Progenitor cell of endocrine pancreas (in vitro differentiated cells): ENCODE measurements around the gene EIF1. TPM values are rescaled to one million over a fixed set of nuclear protein-coding genes. Genes with fewer than 3 reads are reported as not detected.
A peak's percentile ranks its signal among the peaks of the same experiment; 100 is the strongest.

Experiments
- DNase-seq: peaks from one replicate; pipeline ENCODE4 v3.0.0; 2021; ENCODE audit warnings: low spot score; ENCODE audit not compliant: unreplicated experiment
- H3K27ac Mint-ChIP-seq: 2 replicates; pipeline ENCODE4 v1.8.0; 2021; ENCODE audit warnings: mild to moderate bottlenecking, moderate library complexity, mixed read lengths
- H3K27me3 Mint-ChIP-seq: 2 replicates; pipeline ENCODE4 v1.8.0; 2021; ENCODE audit warnings: mixed read lengths
- H3K36me3 Mint-ChIP-seq: 2 replicates; pipeline ENCODE4 v1.8.0; 2022; ENCODE audit warnings: mixed read lengths; ENCODE audit not compliant: insufficient read depth
- H3K4me1 Mint-ChIP-seq: 2 replicates; pipeline ENCODE4 v1.8.0; 2021; ENCODE audit warnings: low read depth, mixed read lengths
- H3K4me3 Mint-ChIP-seq: 2 replicates; pipeline ENCODE4 v1.8.0; 2021; ENCODE audit warnings: low read depth, mild to moderate bottlenecking, moderate library complexity, mixed read lengths
- H3K9me3 Mint-ChIP-seq: 2 replicates; pipeline ENCODE4 v1.8.0; 2021; ENCODE audit warnings: low read depth, mixed read lengths
- total RNA-seq: library from RNA; stranded (reverse); gene quantifications from 2 replicates; pipeline ENCODE4 v1.2.1, GENCODE V29; 2021
- TF ChIP-seq, protein P1 (sequence below): fragments of 200-600 bp; sonication (generic); IDR thresholded peaks from one replicate; pipeline ENCODE4 v1.5.0; 2021; ENCODE audit warnings: antibody characterized with exemption, mild to moderate bottlenecking; ENCODE audit not compliant: unreplicated experiment

EIF1 gene
- total RNA-seq, 1 donor from 2014 or later = 622 TPM

DNA sequence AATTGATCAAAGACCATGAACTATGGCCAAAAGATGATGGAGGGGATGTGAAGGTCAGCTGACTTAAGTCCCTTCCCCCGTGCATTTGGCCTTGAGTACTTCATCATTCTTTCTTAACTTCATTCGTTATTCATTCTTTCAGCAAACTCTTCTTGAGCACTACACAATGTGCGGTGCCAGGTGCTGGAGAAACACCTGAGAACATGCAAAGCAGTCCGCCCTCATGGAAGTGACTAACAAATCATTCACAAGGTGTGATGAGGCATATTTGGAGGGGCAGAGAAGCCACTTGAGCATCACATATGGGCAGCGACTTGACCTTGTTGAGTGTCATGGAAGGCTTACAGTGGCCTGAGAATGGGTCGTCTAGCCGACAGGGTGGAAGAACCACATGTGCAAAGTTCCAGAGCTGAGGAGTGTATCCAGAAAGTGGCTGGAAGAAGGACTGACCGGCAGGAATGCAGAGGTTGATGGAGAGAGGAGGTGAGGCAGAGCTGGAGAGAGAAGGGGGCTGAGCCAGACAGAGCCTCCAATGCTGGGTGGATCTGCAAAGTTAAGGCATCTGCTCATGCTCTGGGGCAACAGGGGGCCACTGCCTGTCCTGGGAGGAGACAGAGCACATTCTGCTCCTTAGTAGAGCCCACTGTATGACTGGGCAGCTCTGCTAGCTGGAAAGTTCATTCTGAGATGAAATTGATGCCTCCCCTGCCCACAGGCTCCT lies 25.1 kb upstream of the EIF1 start:
- Mint-ChIP-seq H3K4me1 (peaks cover 16% of the 10 kb centered on the region), H3K9me3 (no peaks in the 10 kb centered on the region), H3K27me3 (peaks cover 8% of the 10 kb centered on the region), H3K4me3 (no peak overlapping the region), H3K27ac (no peak overlapping the region), H3K36me3 (no peaks in the 10 kb centered on the region)
- TF ChIP-seq, protein P1, sequence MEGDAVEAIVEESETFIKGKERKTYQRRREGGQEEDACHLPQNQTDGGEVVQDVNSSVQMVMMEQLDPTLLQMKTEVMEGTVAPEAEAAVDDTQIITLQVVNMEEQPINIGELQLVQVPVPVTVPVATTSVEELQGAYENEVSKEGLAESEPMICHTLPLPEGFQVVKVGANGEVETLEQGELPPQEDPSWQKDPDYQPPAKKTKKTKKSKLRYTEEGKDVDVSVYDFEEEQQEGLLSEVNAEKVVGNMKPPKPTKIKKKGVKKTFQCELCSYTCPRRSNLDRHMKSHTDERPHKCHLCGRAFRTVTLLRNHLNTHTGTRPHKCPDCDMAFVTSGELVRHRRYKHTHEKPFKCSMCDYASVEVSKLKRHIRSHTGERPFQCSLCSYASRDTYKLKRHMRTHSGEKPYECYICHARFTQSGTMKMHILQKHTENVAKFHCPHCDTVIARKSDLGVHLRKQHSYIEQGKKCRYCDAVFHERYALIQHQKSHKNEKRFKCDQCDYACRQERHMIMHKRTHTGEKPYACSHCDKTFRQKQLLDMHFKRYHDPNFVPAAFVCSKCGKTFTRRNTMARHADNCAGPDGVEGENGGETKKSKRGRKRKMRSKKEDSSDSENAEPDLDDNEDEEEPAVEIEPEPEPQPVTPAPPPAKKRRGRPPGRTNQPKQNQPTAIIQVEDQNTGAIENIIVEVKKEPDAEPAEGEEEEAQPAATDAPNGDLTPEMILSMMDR = no peak
- DNase-seq = no peak

DNA sequence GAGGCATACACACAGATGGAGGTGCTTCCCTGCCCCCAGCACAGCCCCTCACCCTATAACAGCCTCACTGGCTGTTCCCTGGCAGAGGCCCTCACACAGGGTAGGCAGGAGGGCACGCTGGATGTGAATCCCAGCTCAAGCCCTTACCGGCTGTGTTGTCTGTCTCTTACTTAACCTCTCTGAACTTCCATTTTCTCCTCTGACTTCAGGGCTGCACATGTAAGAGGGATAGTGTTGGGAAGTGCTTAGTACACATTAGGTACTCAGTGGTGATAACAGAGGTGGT lies 24.6 kb upstream of the EIF1 start:
- H3K27ac Mint-ChIP-seq = no peak overlapping the region
- no peak overlapping the region for H3K4me3 Mint-ChIP-seq
- no peak for DNase-seq
- H3K36me3 Mint-ChIP-seq = no peaks in the 10 kb centered on the region
- H3K27me3 Mint-ChIP-seq = peaks cover 8% of the 10 kb centered on the region
- H3K9me3 Mint-ChIP-seq = no peaks in the 10 kb centered on the region
- H3K4me1 Mint-ChIP-seq = peaks cover 16% of the 10 kb centered on the region
- TF ChIP-seq, protein P1 = no peak

DNA sequence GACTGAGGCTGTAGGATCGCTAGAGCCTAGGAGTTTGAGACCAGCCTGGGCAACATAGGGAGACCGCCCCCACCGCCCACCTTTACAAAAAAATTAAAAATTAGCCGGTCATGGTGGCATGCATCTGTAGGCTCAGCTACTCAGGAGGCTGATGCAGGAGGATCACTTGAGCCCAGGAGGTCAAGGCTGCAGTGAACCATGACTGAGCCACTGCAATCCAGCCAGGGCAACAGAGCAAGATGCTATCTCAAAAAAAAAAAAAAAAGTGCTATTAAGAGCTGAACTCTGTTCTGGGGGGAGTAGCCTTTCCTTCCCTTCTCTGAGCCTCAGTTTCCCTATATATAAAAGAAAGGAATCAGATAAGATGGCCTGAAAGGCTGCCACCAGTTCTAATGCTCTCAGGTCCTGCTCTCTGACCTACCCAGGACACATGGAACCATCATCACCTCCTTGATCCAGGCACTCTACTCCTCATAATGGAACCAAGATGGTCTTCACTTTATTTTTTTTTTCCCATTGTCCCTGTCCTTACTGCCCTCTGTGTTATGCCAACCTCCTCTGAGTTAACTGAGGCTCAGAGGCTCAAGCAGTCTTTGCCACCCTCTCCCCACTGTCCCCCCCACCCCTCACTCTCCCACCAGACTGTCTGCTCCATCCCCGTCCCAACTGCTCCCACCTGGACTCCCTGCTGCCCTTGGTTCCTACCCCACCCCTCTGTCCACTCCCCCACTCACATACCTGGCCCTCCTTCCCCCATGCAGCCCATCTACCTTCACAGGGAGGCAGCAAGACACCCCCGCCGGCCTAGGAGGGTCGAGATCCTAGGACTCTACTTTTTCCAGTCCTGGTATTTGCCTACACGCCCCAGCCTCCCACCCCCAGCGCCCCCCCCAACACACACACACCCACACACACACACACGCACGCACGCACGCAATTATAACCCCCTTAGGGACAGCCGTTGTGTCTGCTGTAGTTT lies 23.8 kb upstream of the EIF1 start:
- TF ChIP-seq, protein P1 = no peak
- DNase-seq = no peak
- Mint-ChIP-seq H3K27me3 (peaks cover 8% of the 10 kb centered on the region), H3K27ac (no peak overlapping the region), H3K36me3 (no peaks in the 10 kb centered on the region), H3K4me1 (peaks cover 16% of the 10 kb centered on the region), H3K4me3 (no peak overlapping the region), H3K9me3 (no peaks in the 10 kb centered on the region)

DNA sequence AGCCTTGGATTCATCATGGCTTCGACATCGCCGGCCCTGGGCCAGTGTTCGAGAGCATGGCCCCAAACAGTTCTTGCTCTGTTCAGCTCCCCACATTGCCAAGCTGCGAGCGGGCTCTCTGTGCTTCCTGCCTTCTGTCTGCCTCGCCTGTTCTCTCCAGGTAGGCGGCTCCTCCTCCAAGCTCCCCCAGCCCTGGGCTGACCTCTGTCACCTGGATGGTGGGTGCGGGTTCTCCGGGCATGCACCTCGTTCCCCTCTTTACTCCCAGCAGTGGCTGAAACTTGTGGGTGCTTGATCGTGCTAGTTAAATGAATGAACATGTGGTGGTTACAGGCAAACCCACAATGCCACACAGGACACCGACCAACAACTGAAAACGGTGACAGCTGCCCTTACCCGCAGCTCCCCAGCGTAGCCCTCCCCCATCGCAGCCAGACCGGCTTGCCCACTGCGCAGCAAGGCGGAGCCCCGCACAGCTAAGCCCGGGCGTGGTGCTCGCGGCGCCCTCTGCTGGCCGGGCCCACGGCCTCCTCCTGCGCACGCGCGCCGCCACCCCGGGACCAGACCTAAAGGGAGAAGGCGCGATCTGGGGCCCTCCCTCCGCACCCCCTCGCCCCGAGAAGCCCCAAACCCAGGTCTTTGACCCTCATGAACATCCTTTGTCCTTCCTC lies 23.0 kb upstream of the EIF1 start:
- Mint-ChIP-seq H3K27ac (peak overlapping the region; percentile 92), H3K4me3 (peak overlapping the region; percentile 67), H3K4me1 (peaks cover 16% of the 10 kb centered on the region), H3K27me3 (peaks cover 8% of the 10 kb centered on the region), H3K36me3 (no peaks in the 10 kb centered on the region), H3K9me3 (no peaks in the 10 kb centered on the region)
- peak; percentile 91 for DNase-seq
- TF ChIP-seq, protein P1 = peak; percentile 99

DNA sequence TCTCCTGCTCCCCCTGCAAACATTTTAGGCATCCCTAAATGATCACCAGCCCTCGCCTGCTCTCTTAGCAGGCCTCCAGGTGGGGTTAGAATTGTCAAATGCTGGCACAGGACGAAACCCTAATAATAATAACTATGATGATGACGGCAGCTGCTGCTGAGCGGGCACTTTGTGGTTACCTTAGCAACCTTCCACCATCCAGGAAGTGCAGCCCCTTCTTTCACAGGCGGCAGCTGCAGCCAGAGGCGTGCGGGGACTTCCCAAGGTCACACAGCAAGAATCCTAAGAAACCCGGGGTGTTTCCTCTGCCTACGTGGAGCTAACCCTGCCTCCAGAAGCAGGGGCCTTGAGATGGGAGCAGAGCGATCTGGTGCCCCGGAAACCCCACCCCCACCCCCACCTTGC lies 22.4 kb upstream of the EIF1 start:
- Mint-ChIP-seq H3K4me1 (peaks cover 16% of the 10 kb centered on the region), H3K27me3 (peaks cover 8% of the 10 kb centered on the region), H3K9me3 (no peaks in the 10 kb centered on the region), H3K36me3 (no peaks in the 10 kb centered on the region), H3K27ac (peak overlapping the region; percentile 92), H3K4me3 (peak overlapping the region; percentile 67)
- TF ChIP-seq, protein P1 = no peak
- DNase-seq = no peak
